ENCODE data around the gene TAS2R8.
"Not testable (repeated sequence)": the region's sequence is repeated elsewhere in the genome, so short reads cannot be mapped to it uniquely, and the experiment has no call there.

Gene TAS2R8

GRCh38 chr12:10807186-10807585, at the start of gene TAS2R8:
TAS2R8 (minus strand) TSS chr12:10807286; CDS start chr12:10806980, 306 bp downstream.
- in situ Hi-C loops (cut with MboI; ENCODE audit: low pct_unique_long_range_greater_than_20kb, low sequenced_read_pairs): no loop called here
- DNase-seq: no peak

GRCh38 chr12:10855807-10856206, 48.7 kb upstream of the TAS2R8 start:
- in situ Hi-C loops (cut with MboI; ENCODE audit: low pct_unique_long_range_greater_than_20kb, low sequenced_read_pairs): no loop called here

GRCh38 chr12:10853776-10854175, 46.7 kb upstream of the TAS2R8 start:
- DNase-seq: no peak
- in situ Hi-C loops (cut with MboI; ENCODE audit: low pct_unique_long_range_greater_than_20kb, low sequenced_read_pairs): no loop called here

More at GRCh38 chr12:10855807-10856206, 48.7 kb upstream of the TAS2R8 start:
- no peak for DNase-seq

GRCh38 chr12:10851243-10851858, 44.3 kb upstream of the TAS2R8 start:
- in situ Hi-C loops (cut with MboI; ENCODE audit: low pct_unique_long_range_greater_than_20kb, low sequenced_read_pairs): no loop called here
- no peak for DNase-seq

GRCh38 chr12:10849425-10849878, 42.4 kb upstream of the TAS2R8 start, which contains the start of gene PRR4:
PRR4 (minus strand) TSS chr12:10849475; CDS start chr12:10849437, 38 bp downstream.
- no peak for DNase-seq
- in situ Hi-C loops (cut with MboI; ENCODE audit: low pct_unique_long_range_greater_than_20kb, low sequenced_read_pairs): no loop called here

- in situ Hi-C loops (cut with MboI; ENCODE audit: low pct_unique_long_range_greater_than_20kb, low sequenced_read_pairs): no loop called here
- DNase-seq: no peak
Measured at GRCh38 chr12:10847744-10848143, 40.7 kb upstream of the TAS2R8 start.

GRCh38 chr12:10842862-10843261, 35.8 kb upstream of the TAS2R8 start:
- in situ Hi-C loops (cut with MboI; ENCODE audit: low pct_unique_long_range_greater_than_20kb, low sequenced_read_pairs): no loop called here
- no peak for DNase-seq

GRCh38 chr12:10838461-10838860, 31.4 kb upstream of the TAS2R8 start:
- no peak for DNase-seq
- in situ Hi-C loops (cut with MboI; ENCODE audit: low pct_unique_long_range_greater_than_20kb, low sequenced_read_pairs): no loop called here

GRCh38 chr12:10829994-10830393, 22.9 kb upstream of the TAS2R8 start:
- DNase-seq: no peak
- in situ Hi-C loops (cut with MboI; ENCODE audit: low pct_unique_long_range_greater_than_20kb, low sequenced_read_pairs): no loop called here

GRCh38 chr12:10826258-10826657, 19.2 kb upstream of the TAS2R8 start, which contains the start of gene TAS2R10:
TAS2R10 (minus strand) TSS chr12:10826358; CDS start chr12:10826269, 89 bp downstream.
- in situ Hi-C loops (cut with MboI; ENCODE audit: low pct_unique_long_range_greater_than_20kb, low sequenced_read_pairs): no loop called here
- no peak for DNase-seq

GRCh38 chr12:10824957-10825356, 17.9 kb upstream of the TAS2R8 start:
- in situ Hi-C loops (cut with MboI; ENCODE audit: low pct_unique_long_range_greater_than_20kb, low sequenced_read_pairs): no loop called here
- no peak for DNase-seq

- no peak for DNase-seq
- in situ Hi-C loops (cut with MboI; ENCODE audit: low pct_unique_long_range_greater_than_20kb, low sequenced_read_pairs): no loop called here
Measured at GRCh38 chr12:10811883-10812536, 4.9 kb upstream of the TAS2R8 start.

GRCh38 chr12:10810068-10810467, 3.0 kb upstream of the TAS2R8 start, which contains the start of gene TAS2R9:
TAS2R9 (minus strand) TSS chr12:10810168; CDS start chr12:10810075, 93 bp downstream.
- no peak for DNase-seq
- in situ Hi-C loops (cut with MboI; ENCODE audit: low pct_unique_long_range_greater_than_20kb, low sequenced_read_pairs): no loop called here

GRCh38 chr12:10802587-10802986, 4.5 kb downstream of the TAS2R8 start, which contains the start of gene TAS2R7:
TAS2R7 (minus strand) TSS chr12:10802627; CDS start chr12:10802570, 57 bp downstream.
- DNase-seq: no peak
- in situ Hi-C loops (cut with MboI; ENCODE audit: low pct_unique_long_range_greater_than_20kb, low sequenced_read_pairs): no loop called here

GRCh38 chr12:10801741-10802140, 5.3 kb downstream of the TAS2R8 start:
- in situ Hi-C loops (cut with MboI; ENCODE audit: low pct_unique_long_range_greater_than_20kb, low sequenced_read_pairs): no loop called here
- DNase-seq: no peak

GRCh38 chr12:10794222-10794621, 12.9 kb downstream of the TAS2R8 start:
- in situ Hi-C loops (cut with MboI; ENCODE audit: low pct_unique_long_range_greater_than_20kb, low sequenced_read_pairs): no loop called here
- no peak for DNase-seq

GRCh38 chr12:10791769-10792168, 15.3 kb downstream of the TAS2R8 start:
- in situ Hi-C loops (cut with MboI; ENCODE audit: low pct_unique_long_range_greater_than_20kb, low sequenced_read_pairs); DNase-seq: not testable (repeated sequence)

- no peak for DNase-seq
- in situ Hi-C loops (cut with MboI; ENCODE audit: low pct_unique_long_range_greater_than_20kb, low sequenced_read_pairs): no loop called here
Measured at GRCh38 chr12:10783252-10783651, 23.8 kb downstream of the TAS2R8 start.

- in situ Hi-C loops (cut with MboI; ENCODE audit: low pct_unique_long_range_greater_than_20kb, low sequenced_read_pairs): no loop called here
- no peak for DNase-seq
Measured at GRCh38 chr12:10779103-10779502, 28.0 kb downstream of the TAS2R8 start.

- in situ Hi-C loops (cut with MboI; ENCODE audit: low pct_unique_long_range_greater_than_20kb, low sequenced_read_pairs): loop anchor here (25.0 kb wide), 1 partner anchor 416 kb away; the partner anchor contains the start of gene TAS2R42
- DNase-seq: peak; percentile 52
Measured at GRCh38 chr12:10771132-10771733, 35.9 kb downstream of the TAS2R8 start.

Data from KBM-7 (cell line).